ENCODE data around the gene SLC49A3.
"Not testable (repeated sequence)": the region's sequence is repeated elsewhere in the genome, so short reads cannot be mapped to it uniquely, and the experiment has no call there.

SLC49A3 gene

GRCh38 chr4:688854-689681 is at the start of gene SLC49A3:
Gene SLC49A3, minus strand, starts transcription at chr4:689151. Its CDS starts 24 bp downstream, at chr4:689127.
- no peak for DNase-seq (ENCODE audit: low read depth in 2 of 2)

- DNase-seq (ENCODE audit: low read depth in 2 of 2): not testable (repeated sequence)
Observed at GRCh38 chr4:736561-736960, 47.6 kb upstream of the SLC49A3 start.

GRCh38 chr4:735583-735982 is 46.6 kb upstream of the SLC49A3 start:
- DNase-seq (ENCODE audit: low read depth in 2 of 2): no peak

- no peak for DNase-seq (ENCODE audit: low read depth in 2 of 2)
Observed at GRCh38 chr4:734951-735350, 46.0 kb upstream of the SLC49A3 start.

- no peak for DNase-seq (ENCODE audit: low read depth in 2 of 2)
Observed at GRCh38 chr4:734075-734474, 45.1 kb upstream of the SLC49A3 start.

- no peak for DNase-seq (ENCODE audit: low read depth in 2 of 2)
Observed at GRCh38 chr4:733631-733980, 44.7 kb upstream of the SLC49A3 start.

GRCh38 chr4:732911-733630 is 44.1 kb upstream of the SLC49A3 start:
- no peak for DNase-seq (ENCODE audit: low read depth in 2 of 2)

- no peak for DNase-seq (ENCODE audit: low read depth in 2 of 2)
Observed at GRCh38 chr4:732486-732885, 43.5 kb upstream of the SLC49A3 start.

GRCh38 chr4:731954-732353 is 43.0 kb upstream of the SLC49A3 start:
- not testable (repeated sequence) for DNase-seq (ENCODE audit: low read depth in 2 of 2)

- not testable (repeated sequence) for DNase-seq (ENCODE audit: low read depth in 2 of 2)
Observed at GRCh38 chr4:730946-731904, 42.3 kb upstream of the SLC49A3 start.

GRCh38 chr4:730511-730910 is 41.6 kb upstream of the SLC49A3 start:
- DNase-seq (ENCODE audit: low read depth in 2 of 2): no peak

- DNase-seq (ENCODE audit: low read depth in 2 of 2): no peak
Observed at GRCh38 chr4:729336-730315, 40.7 kb upstream of the SLC49A3 start.

- no peak for DNase-seq (ENCODE audit: low read depth in 2 of 2)
Observed at GRCh38 chr4:727576-727975, 38.6 kb upstream of the SLC49A3 start.

- no peak for DNase-seq (ENCODE audit: low read depth in 2 of 2)
Observed at GRCh38 chr4:726838-727237, 37.9 kb upstream of the SLC49A3 start.

- DNase-seq (ENCODE audit: low read depth in 2 of 2): no peak
Observed at GRCh38 chr4:726235-726787, 37.4 kb upstream of the SLC49A3 start.

- no peak for DNase-seq (ENCODE audit: low read depth in 2 of 2)
Observed at GRCh38 chr4:725391-726234, 36.7 kb upstream of the SLC49A3 start.

- DNase-seq (ENCODE audit: low read depth in 2 of 2): no peak
Observed at GRCh38 chr4:723751-724530, 35.0 kb upstream of the SLC49A3 start.

GRCh38 chr4:722851-723360 is 34.0 kb upstream of the SLC49A3 start:
- no peak for DNase-seq (ENCODE audit: low read depth in 2 of 2)

Data from stimulated activated CD8-positive, alpha-beta memory T cell treated with anti-CD3 and anti-CD28 coated beads, Interleukin-2, amount 100 ng/mL, for 48 hours (primary cell).